Endothelial cell (in vitro differentiated cells): ENCODE data around the gene PRKAB2. TPM values are rescaled to one million over a fixed set of nuclear protein-coding genes. Genes with fewer than 3 reads are reported as not detected.
"Not testable (repeated sequence)": the region's sequence is repeated elsewhere in the genome, so short reads cannot be mapped to it uniquely, and the experiment has no call there.

Source experiments
- DNase-seq: peaks from one replicate; pipeline ENCODE4 v3.0.0; 2021; ENCODE audit warnings: low spot score
- H3K27ac Mint-ChIP-seq: one replicate; pipeline ENCODE4 v1.8.0; 2021; ENCODE audit warnings: mixed read lengths, inconsistent platforms; ENCODE audit not compliant: unreplicated experiment
- H3K27me3 Mint-ChIP-seq: one replicate; pipeline ENCODE4 v1.8.0; 2021; ENCODE audit warnings: mild to moderate bottlenecking, moderate library complexity, mixed read lengths, inconsistent platforms; ENCODE audit not compliant: unreplicated experiment
- H3K36me3 Mint-ChIP-seq: one replicate; pipeline ENCODE4 v1.8.0; 2021; ENCODE audit warnings: mild to moderate bottlenecking, low read depth, mixed read lengths, inconsistent platforms; ENCODE audit not compliant: unreplicated experiment
- H3K4me1 Mint-ChIP-seq: one replicate; pipeline ENCODE4 v1.8.0; 2021; ENCODE audit warnings: mild to moderate bottlenecking, mixed read lengths, inconsistent platforms; ENCODE audit not compliant: unreplicated experiment
- H3K4me3 Mint-ChIP-seq: one replicate; pipeline ENCODE4 v1.8.0; 2021; ENCODE audit warnings: mild to moderate bottlenecking, mixed read lengths, inconsistent platforms; ENCODE audit not compliant: unreplicated experiment
- H3K9me3 Mint-ChIP-seq: one replicate; pipeline ENCODE4 v1.8.0; 2021; ENCODE audit warnings: mixed read lengths, inconsistent platforms; ENCODE audit not compliant: unreplicated experiment
- total RNA-seq: library from RNA; stranded (reverse); fragmentation: NEBNext Ultra II Directional; extraction: Animal tissue kit (Norgen Biotek cat#: 25700); gene quantifications from one replicate; pipeline ENCODE4 v1.2.1, GENCODE V29; 2021; ENCODE audit not compliant: unreplicated experiment
- TF ChIP-seq, protein P1 (sequence below): fragments of 200-600 bp; sonication (generic); IDR thresholded peaks from one replicate; pipeline ENCODE4 v1.5.0; 2021; ENCODE audit warnings: antibody characterized with exemption; ENCODE audit not compliant: unreplicated experiment

PRKAB2 gene
- total RNA-seq, 1 donor from 2014 or later = 20.0 TPM

DNA sequence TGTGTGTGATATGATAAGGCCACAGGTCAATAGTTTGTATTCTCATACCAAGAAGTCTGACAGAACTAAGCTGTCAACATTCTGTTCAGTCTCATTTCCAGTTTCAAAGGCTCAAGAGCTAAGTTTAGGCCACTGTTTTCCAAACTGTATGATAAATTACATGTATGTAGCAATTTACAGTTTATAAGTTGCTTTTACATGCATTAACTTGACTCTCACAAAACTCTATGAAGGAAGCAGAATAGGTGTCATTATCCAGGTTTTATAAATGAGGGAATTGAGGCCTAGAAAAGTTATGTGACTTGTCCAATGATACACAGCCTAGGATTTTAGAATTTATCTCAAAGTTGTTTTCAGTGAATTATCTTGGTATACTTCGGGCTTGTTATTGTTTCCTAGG is 29.5 kb upstream of the PRKAB2 start:
- H3K9me3 Mint-ChIP-seq = no peaks in the 10 kb centered on the region
- no peaks in the 10 kb centered on the region for H3K36me3 Mint-ChIP-seq
- no peaks in the 10 kb centered on the region for H3K27me3 Mint-ChIP-seq
- no peak overlapping the region for H3K27ac Mint-ChIP-seq
- TF ChIP-seq, protein P1, sequence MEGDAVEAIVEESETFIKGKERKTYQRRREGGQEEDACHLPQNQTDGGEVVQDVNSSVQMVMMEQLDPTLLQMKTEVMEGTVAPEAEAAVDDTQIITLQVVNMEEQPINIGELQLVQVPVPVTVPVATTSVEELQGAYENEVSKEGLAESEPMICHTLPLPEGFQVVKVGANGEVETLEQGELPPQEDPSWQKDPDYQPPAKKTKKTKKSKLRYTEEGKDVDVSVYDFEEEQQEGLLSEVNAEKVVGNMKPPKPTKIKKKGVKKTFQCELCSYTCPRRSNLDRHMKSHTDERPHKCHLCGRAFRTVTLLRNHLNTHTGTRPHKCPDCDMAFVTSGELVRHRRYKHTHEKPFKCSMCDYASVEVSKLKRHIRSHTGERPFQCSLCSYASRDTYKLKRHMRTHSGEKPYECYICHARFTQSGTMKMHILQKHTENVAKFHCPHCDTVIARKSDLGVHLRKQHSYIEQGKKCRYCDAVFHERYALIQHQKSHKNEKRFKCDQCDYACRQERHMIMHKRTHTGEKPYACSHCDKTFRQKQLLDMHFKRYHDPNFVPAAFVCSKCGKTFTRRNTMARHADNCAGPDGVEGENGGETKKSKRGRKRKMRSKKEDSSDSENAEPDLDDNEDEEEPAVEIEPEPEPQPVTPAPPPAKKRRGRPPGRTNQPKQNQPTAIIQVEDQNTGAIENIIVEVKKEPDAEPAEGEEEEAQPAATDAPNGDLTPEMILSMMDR = no peak
- DNase-seq = no peak
- H3K4me3 Mint-ChIP-seq = no peak overlapping the region
- H3K4me1 Mint-ChIP-seq = no peaks in the 10 kb centered on the region

DNA sequence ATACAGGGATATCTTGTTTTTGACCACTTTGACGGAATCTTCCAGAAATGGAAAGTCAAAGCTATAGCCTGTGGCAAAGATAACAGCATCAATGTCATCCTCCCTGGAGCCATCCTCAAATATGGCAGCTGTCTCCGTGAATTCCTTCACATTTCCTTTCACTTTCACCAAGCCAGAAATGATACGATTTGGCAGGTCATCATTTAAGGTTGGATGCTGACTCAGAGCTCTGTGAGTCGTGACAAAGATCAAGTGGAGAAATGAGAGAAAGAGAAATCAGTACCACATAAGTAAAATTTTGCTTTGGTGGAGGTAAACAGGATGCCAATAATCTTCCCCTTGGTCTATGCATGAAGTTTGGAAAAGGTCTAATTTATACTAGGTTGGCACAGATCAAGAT is 29.0 kb upstream of the PRKAB2 start:
- H3K9me3 Mint-ChIP-seq = no peaks in the 10 kb centered on the region
- H3K27me3 Mint-ChIP-seq = no peaks in the 10 kb centered on the region
- no peak overlapping the region for H3K4me3 Mint-ChIP-seq

DNA sequence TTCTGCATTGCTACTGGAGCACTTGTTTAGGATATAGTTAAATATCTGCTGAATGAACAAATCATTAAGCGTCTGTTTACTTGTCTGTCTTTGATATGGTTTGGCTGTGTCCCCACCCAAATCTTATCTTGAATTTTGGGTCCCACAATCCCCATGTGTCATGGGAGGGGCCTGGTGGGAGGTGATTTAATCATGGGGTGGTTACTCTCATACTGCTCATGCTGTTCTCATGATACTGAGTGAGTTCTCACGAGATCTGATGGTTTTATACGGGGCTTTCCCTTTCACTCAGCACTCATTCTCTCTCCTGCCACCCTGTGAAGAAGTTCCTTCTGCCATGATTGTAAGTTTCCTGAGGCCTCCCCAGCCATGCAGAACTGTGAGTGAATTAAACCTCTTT is 25.1 kb upstream of the PRKAB2 start:
- H3K27me3 Mint-ChIP-seq, H3K36me3 Mint-ChIP-seq, H3K4me1 Mint-ChIP-seq, H3K27ac Mint-ChIP-seq, H3K4me3 Mint-ChIP-seq, H3K9me3 Mint-ChIP-seq, DNase-seq: not testable (repeated sequence)

More for the DNA sequence above, 29.0 kb upstream of the PRKAB2 start:
- TF ChIP-seq, protein P1 = no peak
- Mint-ChIP-seq H3K36me3 (no peaks in the 10 kb centered on the region), H3K4me1 (no peaks in the 10 kb centered on the region), H3K27ac (no peak overlapping the region)
- no peak for DNase-seq

DNA sequence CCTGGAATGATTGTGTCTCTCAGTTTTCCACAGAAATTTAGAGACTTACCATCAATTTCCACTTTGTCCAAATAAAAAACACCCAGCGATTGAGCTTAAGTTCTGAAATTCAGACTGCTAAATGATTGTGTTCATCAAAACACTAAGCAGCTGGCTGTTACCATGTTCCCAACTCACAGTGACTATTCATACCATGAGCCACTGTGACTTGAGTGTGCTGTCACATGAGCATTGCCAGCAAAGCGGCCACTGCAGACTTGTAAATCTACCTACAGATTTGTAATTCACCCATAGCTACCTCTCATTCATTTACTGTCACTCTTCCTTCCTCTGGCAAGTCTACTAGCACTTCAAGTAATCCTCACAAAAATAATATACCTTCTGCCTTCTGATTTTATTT is 17.2 kb upstream of the PRKAB2 start:
- Mint-ChIP-seq H3K4me1 (no peaks in the 10 kb centered on the region), H3K27me3 (no peaks in the 10 kb centered on the region), H3K4me3 (no peak overlapping the region), H3K36me3 (no peaks in the 10 kb centered on the region), H3K27ac (no peak overlapping the region), H3K9me3 (no peaks in the 10 kb centered on the region)
- DNase-seq = no peak
- TF ChIP-seq, protein P1 = no peak

DNA sequence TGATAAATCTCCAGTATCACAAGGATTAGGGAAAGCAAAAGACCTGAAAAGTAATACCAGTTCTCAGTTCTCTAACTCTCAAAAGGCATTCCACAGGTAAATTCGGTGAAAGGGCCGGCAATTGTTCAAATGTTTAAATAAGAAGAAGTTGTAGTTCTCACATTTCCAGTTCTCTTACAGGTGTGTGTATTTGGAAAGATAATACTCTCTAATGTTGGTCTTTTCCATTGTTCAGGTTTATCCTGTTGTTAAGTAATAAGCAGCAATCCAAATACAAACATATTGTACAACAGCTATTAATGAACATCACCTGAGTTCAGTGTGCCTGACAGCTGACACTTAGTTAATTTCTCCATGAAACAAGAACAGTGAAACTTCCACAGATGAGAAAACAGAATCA is 13.2 kb upstream of the PRKAB2 start:
- Mint-ChIP-seq H3K36me3 (no peaks in the 10 kb centered on the region), H3K27ac (no peak overlapping the region), H3K9me3 (no peaks in the 10 kb centered on the region), H3K27me3 (no peaks in the 10 kb centered on the region), H3K4me1 (no peaks in the 10 kb centered on the region), H3K4me3 (no peak overlapping the region)
- TF ChIP-seq, protein P1 = no peak
- no peak for DNase-seq
